22Rv1 (cell line): Measurements from ENCODE around the gene KIAA0232.

Source experiments
- ZFX ChIP-seq: fragments of 450-650 bp; IDR thresholded peaks from 2 replicates; pipeline ENCODE4 v1.6.1; 2017; ENCODE audit warnings: antibody characterized with exemption, borderline replicate concordance
- TF ChIP-seq, protein P1 (sequence below): fragments of 450-650 bp; IDR thresholded peaks from 2 replicates; pipeline ENCODE4 v1.5.1; 2017; ENCODE audit warnings: mild to moderate bottlenecking

DNA sequence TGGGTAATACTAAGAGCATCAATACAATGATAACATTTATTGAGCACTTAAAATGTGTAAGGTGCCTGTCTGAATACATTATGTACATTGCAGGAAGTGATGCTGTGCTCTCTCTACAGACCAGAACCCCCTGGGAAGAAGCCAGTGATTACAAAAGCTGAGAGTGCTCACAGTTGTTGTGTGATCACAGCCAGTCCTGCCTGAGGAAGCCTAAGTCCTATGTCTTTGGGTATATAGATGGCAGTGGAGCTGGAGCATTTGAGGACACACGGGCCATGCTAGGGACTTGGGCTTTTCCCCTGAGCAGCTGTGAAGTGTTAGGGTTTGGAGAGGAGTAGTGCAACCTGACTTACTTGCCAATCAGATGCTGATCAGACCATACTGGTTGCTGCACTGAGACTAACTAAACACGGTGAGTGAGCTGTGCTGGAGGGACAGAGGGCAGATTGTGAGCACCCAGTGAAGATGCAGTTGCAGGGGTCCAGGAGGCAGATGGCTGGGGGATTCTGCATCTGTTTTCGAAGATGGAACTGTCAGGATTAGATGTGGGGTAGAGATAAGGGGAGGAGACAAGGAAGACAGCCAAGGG, 66.3 kb downstream of the KIAA0232 start:
- TF ChIP-seq, protein P1, sequence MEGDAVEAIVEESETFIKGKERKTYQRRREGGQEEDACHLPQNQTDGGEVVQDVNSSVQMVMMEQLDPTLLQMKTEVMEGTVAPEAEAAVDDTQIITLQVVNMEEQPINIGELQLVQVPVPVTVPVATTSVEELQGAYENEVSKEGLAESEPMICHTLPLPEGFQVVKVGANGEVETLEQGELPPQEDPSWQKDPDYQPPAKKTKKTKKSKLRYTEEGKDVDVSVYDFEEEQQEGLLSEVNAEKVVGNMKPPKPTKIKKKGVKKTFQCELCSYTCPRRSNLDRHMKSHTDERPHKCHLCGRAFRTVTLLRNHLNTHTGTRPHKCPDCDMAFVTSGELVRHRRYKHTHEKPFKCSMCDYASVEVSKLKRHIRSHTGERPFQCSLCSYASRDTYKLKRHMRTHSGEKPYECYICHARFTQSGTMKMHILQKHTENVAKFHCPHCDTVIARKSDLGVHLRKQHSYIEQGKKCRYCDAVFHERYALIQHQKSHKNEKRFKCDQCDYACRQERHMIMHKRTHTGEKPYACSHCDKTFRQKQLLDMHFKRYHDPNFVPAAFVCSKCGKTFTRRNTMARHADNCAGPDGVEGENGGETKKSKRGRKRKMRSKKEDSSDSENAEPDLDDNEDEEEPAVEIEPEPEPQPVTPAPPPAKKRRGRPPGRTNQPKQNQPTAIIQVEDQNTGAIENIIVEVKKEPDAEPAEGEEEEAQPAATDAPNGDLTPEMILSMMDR = no peak
- no peak for TF ChIP-seq ZFX
